ENCODE results near the gene OR2B6.

DNA sequence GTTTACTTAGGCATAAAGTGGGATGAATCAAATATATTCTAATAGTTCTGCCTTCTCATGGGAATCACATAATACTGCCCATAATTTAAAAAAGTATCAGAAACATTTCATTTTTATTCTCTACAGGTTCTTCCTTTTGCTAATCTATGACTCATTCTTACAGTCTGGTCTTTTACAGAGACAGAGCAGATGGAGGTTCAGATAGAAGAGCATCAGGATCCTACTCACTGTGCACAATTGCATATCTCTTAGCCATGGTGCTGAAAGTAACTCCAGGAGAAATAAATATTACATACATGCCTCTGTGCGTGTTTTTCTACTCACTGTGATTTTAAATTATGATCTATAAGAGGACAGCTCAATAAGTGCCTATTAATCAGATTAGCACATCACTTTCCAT, 16.3 kb upstream of the OR2B6 start:
- TF ChIP-seq, protein P1, sequence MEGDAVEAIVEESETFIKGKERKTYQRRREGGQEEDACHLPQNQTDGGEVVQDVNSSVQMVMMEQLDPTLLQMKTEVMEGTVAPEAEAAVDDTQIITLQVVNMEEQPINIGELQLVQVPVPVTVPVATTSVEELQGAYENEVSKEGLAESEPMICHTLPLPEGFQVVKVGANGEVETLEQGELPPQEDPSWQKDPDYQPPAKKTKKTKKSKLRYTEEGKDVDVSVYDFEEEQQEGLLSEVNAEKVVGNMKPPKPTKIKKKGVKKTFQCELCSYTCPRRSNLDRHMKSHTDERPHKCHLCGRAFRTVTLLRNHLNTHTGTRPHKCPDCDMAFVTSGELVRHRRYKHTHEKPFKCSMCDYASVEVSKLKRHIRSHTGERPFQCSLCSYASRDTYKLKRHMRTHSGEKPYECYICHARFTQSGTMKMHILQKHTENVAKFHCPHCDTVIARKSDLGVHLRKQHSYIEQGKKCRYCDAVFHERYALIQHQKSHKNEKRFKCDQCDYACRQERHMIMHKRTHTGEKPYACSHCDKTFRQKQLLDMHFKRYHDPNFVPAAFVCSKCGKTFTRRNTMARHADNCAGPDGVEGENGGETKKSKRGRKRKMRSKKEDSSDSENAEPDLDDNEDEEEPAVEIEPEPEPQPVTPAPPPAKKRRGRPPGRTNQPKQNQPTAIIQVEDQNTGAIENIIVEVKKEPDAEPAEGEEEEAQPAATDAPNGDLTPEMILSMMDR (IDR thresholded peaks at IDR 0.05) = no peak
- no peak for TF ChIP-seq POLR2A (IDR thresholded peaks at IDR 0.05)

Measured in body of pancreas (tissue), 4 donors.